Measurements from ENCODE around the gene TENT4A.
"Not testable (repeated sequence)": the region's sequence is repeated elsewhere in the genome, so short reads cannot be mapped to it uniquely, and the experiment has no call there.

TENT4A gene

DNA sequence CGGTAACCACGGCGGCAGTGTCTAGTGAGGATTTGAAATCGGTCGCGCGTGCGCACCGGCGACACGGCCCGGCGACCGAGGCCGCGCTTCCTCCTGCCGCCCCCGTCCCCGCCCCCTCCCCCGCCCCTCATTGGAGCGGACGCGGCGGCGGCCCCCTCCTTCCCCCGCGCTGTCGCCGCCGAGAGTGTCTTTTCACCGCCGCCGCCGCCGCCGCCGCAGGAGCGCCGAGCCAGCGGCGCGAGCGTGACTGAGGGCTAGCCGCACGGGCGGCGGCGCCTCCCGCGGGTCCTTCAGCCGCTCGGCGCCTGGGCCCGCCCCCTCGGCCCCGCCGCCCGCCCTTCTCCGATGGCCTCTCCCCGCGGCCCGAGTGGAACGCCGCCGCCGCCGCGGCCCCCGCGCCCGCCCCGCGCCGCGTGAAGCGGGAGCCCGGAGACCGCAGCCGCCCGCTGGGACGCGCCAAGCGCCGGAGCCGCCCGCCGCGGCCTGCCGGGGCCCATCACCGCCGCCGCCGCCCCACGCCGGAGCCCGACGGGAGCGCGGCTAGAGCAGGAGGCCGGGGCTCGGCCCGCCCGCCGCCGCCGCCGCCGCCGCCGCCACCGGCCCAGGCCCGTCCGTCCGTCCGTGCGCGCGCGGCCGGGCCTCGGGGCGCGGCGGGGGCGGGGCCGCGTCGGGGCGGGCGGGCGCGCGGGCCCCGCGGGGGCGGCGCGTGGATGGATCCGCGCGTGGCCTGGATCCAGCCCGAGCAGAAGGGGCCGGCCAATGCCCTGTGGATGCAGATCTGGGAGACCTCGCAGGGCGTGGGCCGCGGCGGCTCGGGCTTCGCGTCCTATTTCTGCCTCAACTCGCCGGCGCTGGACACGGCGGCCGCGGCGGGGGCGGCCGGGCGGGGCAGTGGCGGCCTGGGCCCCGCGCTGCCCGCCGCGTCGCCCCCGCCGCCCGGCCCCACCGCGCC, at the start of gene TENT4A:
Gene TENT4A, plus strand, starts transcription at position 159 of the 952 bp plus-strand sequence. Its CDS starts 552 bp downstream, at position 711.
- DNase-seq (ENCODE audit: low read depth in 2 of 2), result no peak

DNA sequence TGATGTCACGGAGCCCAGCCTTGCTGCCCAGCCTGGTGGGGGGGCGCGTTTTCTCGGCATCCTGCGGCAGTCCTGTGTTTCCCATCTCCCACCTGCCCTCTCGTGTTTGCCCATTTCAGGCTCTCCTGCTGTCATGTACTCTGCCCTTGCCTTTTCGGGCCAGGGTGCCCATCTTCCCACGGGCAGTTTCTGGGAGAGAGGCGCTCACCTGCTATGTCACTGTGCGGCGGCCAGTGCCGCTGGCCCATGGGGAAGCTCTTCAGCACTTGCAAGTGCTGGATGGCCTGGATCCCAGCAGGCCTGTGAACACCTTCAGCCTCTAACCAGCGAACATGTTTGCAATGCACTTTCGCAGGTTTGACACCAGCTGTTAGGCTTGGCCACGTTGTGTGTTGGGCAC, 46.5 kb upstream of the TENT4A start:
- no peak for DNase-seq (ENCODE audit: low read depth in 2 of 2)

DNA sequence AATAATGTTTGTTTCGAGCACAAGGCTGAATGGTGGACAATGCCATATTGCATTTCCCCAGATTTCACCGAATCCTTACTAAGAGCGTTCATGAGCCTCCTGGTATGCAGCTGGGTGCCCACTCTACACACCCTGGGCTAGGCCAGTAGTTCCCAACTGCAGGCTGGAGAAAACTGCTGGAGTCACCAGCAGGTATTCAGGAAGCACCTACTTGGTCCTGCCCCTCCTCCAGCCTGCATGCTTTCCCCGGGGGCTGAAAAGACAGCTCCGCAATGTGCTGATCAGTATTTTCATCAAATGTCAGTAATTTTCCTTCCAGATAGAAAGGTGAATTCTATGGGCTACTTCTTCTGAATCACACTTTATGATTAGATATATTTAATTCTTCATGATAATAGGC, 45.6 kb upstream of the TENT4A start:
- no peak for DNase-seq (ENCODE audit: low read depth in 2 of 2)

DNA sequence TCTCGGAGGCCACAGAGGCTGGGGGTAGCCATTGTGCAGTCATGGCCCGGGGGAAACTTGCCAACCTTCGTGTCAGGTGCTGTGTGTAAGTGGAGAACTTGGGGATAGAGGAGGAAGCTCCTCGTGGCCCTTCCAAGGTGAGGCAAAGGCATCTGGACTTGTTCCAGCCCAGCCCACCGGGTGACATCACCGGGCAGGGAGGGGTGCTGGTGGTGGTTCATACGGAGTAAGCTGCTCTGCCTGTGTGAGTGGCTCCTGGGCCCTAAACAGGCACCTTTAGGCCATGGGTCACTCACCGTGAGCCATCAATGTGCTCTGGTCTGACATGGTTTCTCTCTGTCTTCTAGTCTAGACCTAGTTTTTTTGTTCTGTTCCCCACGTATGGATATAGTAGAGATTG, 44.5 kb upstream of the TENT4A start:
- DNase-seq (ENCODE audit: low read depth in 2 of 2), result not testable (repeated sequence)

DNA sequence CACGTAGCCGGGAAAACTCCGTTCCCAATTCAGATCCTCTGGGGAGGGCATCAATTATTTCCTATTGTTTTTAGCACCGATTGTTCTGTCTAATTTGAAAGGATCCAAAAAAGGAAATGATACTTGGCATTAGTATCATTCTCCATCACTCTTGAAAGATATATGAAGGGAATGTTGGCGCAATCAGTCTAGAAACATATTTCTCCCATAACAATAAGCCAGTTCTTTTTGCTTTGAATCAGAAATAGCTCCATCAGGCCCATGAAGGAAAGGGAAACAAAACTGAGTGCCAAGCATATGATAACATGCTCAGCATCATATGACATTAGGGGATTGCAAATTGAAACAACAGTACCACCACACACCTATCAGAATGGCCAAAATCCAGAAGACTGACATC, 40.2 kb upstream of the TENT4A start:
- no peak for DNase-seq (ENCODE audit: low read depth in 2 of 2)

DNA sequence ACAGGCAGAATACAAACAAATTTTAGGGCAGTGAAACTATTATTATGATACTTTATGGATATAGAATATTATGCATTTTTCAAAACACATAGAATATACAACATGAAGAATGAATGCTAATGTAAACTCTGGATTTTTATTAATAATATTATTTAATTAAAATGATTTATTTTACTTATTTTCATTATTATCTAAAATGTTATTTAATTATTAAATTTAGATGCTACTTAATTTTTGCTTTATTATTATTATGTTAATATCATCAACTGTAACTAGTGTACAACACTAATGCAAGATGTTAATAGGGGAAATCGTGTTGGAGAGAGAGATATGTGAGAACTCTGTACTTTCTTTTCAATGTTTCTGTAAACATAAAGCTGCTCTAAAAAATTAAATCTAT, 39.3 kb upstream of the TENT4A start:
- no peak for DNase-seq (ENCODE audit: low read depth in 2 of 2)

DNA sequence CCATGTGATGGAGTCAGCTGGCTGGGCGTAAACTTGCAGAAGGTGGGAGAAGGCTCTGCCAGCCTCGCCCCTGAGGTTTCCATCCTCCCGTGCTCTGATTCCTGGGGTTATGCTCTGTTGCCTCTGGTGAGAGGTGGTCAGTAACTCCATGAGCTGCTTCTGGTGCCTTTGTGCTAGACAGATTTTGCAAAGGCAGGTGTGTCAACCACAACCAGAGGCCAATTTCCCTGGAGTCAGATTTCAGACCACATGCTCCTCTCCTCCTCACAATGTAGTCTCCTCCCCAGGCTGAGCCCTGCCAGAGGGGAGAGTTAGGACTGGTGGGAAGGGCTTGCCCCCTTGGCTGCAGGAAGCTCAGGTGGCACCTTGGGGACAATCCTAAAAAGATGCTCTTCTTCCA, 38.8 kb upstream of the TENT4A start:
- no peak for DNase-seq (ENCODE audit: low read depth in 2 of 2)

DNA sequence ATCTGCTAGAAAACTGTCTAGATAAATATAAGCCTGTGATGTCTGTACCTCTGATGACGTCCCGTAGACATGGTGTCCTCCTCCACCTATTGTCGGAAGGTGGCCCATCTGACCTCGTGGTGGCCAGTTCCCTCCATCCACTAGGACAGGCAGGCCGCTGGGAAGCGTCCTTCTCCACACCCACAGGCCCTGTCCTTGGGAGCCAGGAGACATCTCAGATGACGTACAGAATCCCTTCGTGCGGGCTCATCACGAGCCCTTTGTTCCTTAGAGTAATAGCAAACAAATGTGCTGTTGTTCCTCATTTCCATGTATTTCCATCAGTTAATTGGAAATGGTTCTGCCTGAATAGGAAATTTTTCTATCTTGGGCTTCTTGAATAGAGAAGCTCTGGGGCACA, 38.3 kb upstream of the TENT4A start:
- no peak for DNase-seq (ENCODE audit: low read depth in 2 of 2)

DNA sequence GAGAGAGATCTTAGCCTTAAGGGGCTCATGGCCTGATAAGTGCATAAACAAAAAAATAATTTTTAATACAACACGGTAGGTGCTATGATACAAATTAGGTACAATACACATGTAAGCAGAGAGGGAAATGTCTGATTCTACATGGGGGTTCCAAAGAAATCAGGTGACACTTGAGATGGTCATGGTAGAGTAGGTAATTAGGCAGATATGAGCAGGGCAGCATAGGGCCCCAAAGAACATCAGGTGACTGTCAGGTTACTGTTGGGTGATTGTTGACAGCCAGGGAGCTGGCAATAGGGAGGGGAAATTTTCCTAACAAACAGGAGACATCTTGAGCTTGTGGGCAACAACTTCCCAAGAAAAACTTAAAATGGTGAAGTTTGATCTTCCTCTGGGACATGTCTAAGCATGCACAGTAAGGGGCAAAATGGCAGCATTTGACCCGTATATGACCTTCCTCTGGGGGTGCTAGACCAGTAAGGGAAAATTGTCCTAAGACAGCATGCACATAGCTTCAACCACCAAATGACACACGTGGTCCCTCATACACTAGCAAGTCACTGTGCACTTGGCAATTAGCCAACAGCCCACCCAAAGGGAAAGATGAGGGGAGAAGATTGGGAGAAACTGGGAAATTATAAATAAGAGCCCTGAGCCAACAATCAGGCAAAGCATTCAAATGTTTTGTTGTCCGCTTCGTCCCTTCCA, 37.3 kb upstream of the TENT4A start:
- DNase-seq (ENCODE audit: low read depth in 2 of 2), result no peak

DNA sequence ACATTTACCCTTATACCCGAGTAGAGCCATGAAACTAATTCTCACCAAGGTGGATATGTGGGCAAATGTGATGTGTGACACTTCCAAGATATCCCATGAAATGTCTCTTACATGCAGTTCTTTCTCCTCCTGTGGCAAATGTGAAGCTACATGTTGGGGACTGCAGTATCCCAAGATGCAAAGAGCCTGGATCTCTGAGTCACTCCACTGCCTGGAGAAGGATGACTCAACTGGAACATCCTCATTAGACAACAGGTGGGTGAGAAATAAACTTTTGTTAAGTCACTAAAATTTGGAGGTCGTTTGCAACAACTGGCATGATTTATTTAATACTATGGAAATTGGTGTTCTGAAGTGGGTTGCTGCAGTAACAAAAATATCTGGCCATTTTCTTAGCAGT, 36.5 kb upstream of the TENT4A start:
- no peak for DNase-seq (ENCODE audit: low read depth in 2 of 2)

DNA sequence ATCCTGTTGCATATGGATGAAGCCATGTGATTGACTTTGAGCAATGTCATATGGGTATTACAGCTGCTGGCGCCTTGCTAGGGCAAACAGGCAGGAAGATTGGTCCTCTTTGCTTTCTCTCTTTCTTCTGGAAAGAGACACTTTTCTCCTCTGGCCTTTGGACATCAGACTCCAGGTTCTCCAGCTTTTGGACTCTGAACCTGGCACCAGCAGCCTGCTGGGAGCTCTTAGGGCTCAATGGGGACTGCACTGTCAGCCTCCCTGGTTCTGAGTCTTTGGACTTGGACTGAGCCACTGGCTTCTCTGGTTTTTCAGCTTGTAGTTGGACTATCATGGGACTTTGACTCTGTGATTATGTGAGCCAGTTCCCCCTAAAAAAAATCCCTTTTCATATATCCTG, 34.8 kb upstream of the TENT4A start:
- DNase-seq (ENCODE audit: low read depth in 2 of 2), result no peak

DNA sequence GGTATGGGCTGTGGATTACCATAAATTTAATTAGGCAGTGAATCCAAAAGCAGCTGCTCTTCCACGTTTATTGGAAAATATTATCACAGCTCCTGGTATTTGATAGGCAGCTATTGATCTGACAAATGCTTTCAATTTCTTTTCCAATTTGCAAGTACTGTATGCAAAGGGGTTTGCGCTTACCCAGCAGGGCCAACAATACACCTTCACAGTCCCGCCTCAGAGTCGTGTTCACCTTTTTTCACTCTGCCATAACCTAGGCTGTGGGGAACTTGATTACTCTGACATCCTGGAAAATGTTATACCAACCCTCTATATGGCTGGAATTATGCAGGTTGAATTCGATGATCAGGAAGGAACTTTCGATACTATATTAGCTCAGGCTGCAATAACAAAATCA, 32.3 kb upstream of the TENT4A start:
- DNase-seq (ENCODE audit: low read depth in 2 of 2), result no peak

DNA sequence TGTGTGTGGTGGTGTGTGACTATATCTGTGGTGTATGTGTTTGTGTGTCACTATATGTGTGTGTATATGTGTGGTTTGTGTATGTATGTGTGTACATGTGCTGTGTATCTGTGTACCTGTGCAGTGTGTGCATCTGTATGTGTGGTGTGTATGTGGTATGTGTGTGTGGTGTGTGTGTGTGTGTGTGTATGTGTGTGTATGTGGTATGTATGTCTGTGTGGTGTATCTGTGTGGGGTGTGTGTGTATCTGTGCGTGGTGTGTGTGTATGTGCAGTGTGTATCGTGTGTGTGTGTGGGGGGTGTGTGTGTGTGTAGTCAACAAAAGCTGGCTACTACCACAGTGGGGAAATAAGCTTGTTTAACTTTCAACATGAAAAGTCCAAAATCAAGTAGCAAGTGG, 31.6 kb upstream of the TENT4A start:
- no peak for DNase-seq (ENCODE audit: low read depth in 2 of 2)

DNA sequence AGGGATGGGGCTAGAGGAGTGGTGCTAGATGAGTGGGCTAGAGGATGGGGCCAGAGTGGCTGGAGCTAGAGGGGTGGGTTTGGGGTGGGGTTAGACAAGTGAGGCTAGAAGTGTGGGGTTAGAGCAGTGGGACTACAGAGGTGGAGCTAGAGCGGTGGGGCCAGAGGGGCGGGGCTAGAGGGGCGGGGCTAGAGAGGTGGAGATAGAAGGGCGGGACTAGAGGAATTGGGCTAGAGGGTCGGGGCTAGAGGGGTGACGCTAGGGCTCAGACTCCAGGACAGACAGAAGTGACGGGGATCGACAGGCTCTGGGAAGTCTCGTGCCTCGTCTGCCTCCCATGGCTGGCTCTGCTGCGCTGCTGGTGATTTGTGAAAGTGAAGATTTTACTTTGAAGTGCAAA, 31.0 kb upstream of the TENT4A start:
- no peak for DNase-seq (ENCODE audit: low read depth in 2 of 2)

DNA sequence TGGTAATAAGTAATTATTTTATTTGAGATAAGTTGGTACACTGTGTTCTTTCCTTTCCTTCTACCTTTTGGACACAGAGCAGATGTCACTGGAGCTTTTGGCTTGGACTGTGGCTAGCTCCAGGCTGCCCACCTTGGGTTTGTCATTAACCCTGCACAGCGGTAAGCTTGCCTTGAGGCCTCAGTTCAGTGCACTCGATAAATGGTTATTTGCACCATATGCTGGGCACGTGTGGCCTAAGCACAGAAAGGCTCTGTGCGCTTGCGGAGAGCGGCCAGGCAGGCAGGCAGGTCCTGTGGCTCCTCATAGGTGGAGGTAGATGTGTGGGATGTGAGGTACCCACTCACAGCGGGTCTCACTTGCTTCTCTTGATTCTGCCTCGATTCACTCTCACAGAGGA, 30.0 kb upstream of the TENT4A start:
- DNase-seq (ENCODE audit: low read depth in 2 of 2), result no peak

DNA sequence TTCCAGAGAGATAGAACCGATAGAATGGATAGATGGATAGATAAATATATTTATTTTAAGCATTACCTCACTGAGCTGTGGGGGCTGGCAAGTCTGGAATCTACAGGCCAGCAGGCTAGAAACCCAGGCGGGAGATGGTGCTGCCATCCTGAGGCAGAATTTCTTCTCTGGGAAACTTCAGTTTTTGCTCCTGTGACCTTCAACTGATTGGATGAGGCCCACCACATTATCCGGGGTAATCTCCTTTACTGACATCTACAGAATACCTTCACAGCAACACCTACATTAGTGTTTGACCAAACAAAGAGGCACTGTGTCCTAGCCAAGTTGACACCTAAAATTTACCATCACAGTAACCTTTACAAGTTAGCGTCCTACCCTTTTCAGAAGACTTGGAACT, 29.2 kb upstream of the TENT4A start:
- DNase-seq (ENCODE audit: low read depth in 2 of 2), result no peak

DNA sequence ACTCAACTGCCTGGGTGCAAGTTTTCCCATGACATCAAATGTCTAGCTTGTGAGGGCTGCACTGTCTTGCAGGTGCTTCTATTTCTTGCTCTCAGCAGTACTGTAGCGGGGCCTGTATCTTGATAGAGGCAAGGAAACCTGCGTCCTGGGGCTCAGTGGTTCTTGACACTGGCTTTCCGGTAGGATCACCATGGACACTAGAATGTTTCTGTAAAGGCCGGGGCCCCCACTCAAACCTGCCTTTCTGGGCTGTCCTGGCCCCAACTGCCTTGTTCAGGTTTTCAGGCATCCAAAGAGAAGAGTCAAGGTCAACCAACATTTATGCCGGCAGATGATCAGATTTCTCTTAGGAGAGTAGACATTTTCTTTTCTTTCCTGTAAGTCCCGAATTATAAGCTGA, 26.7 kb upstream of the TENT4A start:
- no peak for DNase-seq (ENCODE audit: low read depth in 2 of 2)

DNA sequence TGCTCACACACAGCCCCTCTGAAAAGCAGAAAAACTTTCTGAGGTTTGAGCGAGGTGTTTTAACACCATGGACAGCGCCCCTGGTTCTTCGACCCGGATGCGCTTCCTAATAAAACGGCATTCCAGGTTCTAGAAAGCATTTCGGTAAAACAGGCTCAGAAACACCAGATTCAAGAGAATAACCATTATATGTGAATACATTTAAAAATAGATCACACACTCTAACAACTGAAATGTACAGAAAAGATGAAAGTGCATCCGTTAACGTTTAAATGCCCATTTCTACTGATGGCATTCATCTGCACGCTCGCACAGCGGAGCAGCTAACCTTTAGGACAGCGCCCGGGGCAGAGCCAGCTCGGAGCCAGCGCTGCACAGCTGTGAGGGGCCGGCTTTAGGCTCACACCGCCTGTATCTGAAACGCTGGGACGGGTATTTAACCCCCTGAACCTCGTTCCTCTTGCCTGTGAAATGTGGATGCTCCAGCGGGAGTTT, 26.3 kb upstream of the TENT4A start:
- DNase-seq (ENCODE audit: low read depth in 2 of 2), result no peak

DNA sequence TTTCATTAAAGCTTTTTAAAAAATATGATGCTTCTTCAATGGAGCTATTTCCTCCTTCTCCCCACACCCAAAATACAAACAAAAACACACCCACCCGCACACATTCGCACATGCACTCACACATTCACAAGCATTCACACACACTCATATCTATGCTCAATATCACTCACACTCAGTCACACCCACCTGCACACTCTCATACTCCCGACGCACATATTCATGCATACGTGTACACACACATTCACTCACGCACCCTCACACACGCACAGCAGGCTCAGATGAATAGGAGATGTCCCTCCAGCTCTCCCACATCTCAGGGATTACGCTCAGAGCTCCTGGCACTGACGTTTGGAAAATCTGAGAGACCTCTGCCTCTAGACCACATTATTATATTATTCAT, 25.7 kb upstream of the TENT4A start:
- no peak for DNase-seq (ENCODE audit: low read depth in 2 of 2)

DNA sequence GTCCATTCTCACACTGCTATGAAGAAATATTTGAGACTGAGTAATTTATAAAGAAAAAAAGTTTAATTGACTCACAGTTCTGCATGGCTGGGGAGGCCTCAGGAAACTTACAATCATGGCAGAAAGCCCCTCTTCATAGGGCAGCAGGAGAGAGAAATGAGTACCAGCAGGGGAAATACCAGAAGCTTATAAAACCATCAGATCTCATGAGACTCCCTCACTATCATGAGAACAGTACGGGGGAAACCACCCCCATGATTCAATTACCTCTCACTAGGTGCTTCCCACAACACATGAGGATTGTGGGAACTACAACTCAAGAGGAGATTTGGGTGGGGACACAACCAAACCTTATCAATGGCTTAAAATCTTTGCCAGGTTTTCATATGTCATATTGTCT, 20.3 kb upstream of the TENT4A start:
- DNase-seq (ENCODE audit: low read depth in 2 of 2), result no peak

DNA sequence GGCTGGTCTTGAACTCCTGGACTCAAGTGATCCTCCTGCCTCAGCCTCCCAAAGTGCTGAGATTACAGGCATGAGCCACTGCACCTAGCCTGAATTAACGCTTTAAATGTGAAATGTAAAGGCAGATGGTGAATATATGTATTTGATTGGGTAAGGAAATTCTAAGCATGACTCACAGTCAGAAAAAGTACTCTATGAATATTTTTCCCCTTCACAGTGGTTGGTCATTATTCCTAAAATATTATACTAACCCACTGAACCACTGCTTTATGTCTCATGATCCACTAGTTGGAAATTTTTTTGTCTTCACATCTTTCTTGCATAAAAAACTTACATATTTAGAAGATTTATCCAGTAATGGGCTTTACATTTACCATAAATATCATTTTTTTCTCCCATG, 14.5 kb upstream of the TENT4A start:
- no peak for DNase-seq (ENCODE audit: low read depth in 2 of 2)

DNA sequence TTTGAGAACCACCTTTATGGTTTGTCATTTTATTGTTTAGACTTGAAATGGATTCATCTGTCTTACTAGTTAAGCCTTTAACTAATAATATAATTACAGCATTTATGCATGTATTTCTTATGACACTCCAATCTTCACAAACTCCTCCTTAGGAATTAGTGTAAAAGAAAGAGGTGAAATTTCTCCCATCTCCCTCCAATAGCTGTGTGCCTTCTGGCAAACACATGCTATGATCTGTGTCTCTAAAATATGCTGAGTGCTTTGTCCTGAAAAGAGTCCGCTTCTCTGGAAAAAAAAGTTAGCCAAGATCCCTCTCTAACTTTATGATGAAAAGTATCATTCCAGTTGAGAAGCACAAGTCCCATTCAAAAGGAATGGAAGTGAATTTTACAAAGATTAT, 13.9 kb upstream of the TENT4A start:
- no peak for DNase-seq (ENCODE audit: low read depth in 2 of 2)

DNA sequence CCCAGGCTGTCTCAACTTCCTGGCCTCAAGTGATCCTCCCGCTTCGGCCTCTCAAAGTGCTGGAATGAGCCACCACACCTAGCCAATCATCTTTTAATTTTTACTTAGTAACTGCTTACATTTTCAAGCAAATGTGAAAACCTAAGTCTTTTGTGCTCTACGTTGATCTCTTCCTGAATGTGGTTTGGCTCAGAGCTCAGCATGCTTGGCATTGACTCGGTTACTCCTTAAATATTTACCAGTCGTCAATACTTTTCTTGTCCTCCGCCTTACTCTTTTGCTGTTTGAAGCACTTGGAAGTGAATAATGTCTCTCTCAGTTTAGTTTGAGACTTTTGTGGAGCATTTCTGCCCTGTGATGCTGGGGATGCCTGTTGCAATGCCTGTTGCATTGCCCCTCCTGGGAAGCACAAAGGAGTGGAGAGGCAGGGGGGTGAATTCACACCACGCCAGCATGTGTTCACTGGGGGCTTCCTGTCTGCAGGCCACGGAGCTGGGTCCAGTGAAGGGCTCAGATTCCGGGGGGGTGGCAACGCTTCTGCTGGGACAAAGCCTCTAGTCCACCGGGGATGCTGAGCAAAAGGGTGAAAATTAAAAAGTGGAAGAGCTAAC, 13.1 kb upstream of the TENT4A start:
- no peak for DNase-seq (ENCODE audit: low read depth in 2 of 2)

Data from stimulated activated CD8-positive, alpha-beta memory T cell treated with anti-CD3 and anti-CD28 coated beads, Interleukin-15, amount 100 ng/mL, for 4 hours (primary cell).